ENCODE data around the gene PRM1.
A peak's percentile ranks its signal among the peaks of the same experiment; 100 is the strongest.

The PRM1 gene

DNA sequence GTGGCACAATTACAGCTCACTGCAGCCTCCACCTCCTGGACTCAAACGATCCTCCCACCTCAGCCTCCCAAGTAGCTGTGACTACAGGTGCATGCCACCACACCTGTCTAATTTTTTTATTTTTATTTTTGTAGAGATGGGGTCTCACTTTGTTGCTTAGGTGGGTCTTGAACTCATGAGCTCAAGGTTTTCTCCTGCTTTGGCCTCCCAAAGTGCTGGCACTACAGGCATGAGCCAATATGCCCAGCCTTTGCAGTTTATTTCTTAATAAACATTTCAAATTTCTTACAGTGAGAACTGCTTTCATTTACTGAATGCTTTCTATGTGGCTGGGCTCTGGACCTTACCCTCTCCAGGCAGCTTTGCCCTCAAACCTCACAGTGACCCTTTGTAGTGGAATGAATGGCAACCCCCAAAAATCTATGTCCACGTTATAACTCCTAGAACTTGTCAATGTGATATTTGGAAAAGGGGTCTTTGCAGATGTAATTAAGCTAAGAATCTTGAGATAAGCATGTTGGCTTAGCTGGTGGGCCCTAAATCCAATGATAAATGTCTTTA is 10.4 kb downstream of the PRM1 start:
- no peak for DNase-seq

DNA sequence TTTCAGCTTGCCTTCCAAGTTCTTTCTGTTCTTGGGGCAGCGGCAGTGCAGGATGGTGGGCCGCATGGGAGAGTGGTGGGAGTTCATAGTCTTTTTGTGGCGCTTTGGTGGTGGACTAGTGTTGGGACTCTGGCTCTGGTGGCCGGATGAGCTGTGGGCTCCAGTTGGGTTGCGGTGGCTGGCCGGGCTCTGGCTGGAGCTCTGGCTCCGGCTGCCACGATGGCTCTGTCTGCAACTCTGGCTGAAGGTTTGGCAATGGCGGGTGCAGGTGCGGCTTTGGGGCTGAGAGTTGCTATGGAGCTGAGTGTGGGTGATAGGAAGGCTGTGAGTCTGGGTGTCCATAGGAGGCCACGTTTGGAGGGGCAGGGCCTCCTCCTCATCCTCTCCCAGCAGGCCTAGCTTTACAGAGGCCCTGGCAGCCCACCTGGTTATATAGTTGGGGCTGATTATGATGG is 12.2 kb downstream of the PRM1 start, which contains the start of gene TNP2:
TSS of gene TNP2 (minus strand) at position 405 of the 455 bp plus-strand sequence. CDS start at position 342, 63 bp downstream.
- DNase-seq, result no peak

DNA sequence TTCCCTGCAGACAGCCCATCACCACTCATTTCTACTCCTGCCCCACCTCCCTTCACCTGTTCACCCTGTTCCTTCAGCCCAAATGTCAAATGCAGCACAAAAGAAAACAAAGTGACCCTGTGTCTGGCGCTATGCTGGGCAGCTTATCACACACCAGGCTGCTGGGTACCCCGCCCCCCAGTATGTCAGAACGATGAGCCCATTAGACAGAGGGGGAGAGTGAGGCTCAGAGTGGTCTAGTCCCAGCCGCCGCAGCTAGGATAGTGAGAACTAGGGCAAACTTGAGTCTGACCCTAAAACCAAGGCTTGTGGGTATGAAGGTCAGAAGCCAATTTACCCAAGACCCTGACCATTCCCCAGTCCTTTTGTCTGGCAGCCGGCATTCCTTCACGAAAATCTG is 16.0 kb downstream of the PRM1 start:
- no peak for DNase-seq

DNA sequence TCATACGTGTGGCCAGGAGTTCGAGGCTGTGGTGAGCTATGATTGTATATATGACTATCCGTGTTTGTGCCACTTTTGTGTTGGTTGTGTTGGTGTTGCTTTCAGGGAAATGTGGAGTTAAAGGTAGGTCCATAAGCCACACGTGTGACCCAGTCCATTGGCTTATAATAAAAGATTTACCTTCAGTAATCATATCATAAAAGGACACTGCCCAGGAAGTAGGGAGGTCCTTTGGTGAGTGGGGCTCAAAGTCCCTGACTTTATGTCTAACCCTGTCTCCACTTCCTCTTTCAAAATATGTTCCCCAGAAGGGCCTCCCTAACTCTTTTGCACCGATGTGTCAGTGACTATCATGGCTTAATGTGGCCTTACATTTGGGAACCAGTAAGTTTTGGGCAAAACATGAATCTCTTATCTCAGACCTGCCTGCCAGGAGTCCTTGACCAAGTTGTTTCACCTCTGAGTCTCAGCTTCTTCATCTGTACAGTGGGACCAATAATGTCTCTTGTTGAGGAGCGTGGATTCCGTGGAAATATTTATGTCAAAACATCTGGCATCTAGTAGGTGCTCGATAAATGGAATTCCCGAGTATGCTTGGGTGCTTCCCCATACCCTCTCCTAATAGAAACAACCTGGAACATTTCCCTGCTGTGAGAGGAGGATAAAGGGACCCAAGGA is 16.8 kb downstream of the PRM1 start:
- DNase-seq, result no peak

DNA sequence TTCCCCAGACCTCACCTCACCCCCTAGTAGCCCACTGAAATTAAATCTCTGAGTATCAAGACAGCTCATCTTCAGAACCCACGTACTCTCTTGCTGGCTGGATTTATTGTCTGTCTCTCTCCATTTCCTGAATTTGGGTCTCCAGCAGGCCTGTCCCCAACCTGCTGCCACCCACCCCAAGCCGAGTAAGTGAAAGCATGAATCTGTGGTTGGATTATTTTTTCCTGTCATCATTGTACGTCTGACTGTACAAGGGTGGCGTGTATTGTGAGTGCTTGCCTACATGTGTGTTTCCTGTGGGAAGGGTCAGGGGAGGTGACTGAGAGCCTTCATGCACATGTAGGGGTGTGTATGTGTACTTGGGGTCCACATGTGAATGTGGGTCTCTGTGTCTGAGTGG is 17.4 kb downstream of the PRM1 start:
- peak; percentile 74 to 76 for DNase-seq

DNA sequence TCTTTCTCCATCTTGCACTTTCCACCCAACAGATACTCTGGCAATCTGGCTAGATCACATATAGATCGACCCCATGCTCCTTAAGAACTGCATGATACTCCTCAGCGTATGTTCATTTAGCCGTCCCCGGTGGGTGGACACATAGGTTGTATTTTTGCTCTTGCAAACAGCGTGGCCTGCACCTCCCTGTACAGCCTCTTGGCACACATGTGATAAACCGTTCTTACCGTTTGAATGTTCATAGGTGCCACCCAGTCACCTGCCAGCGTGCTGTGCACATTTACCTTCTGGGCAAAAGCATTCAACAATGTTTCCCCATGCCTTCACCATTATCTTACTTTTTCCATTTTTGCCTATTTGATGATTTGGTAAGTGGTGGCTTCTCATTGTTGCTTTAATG is 18.2 kb downstream of the PRM1 start:
- DNase-seq, result no peak

DNA sequence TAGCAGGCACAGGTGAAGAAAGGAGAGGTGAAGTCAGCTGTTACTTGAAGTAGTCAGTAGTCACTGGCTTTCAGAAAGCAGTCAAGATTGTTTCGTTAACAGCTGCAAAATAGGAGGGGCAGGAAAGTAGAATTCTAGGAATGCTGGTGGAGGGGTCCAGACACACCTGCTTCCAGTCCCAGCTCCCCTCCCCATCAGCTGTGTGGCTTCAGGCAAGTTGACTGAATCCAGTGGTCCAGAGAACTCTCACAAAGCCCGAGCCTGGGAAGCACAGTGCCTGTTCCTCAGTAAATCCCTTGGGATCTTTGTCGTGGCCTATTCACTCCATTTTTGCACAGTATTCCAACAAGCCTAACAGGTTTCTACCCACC is 20.5 kb downstream of the PRM1 start:
- no peak for DNase-seq

DNA sequence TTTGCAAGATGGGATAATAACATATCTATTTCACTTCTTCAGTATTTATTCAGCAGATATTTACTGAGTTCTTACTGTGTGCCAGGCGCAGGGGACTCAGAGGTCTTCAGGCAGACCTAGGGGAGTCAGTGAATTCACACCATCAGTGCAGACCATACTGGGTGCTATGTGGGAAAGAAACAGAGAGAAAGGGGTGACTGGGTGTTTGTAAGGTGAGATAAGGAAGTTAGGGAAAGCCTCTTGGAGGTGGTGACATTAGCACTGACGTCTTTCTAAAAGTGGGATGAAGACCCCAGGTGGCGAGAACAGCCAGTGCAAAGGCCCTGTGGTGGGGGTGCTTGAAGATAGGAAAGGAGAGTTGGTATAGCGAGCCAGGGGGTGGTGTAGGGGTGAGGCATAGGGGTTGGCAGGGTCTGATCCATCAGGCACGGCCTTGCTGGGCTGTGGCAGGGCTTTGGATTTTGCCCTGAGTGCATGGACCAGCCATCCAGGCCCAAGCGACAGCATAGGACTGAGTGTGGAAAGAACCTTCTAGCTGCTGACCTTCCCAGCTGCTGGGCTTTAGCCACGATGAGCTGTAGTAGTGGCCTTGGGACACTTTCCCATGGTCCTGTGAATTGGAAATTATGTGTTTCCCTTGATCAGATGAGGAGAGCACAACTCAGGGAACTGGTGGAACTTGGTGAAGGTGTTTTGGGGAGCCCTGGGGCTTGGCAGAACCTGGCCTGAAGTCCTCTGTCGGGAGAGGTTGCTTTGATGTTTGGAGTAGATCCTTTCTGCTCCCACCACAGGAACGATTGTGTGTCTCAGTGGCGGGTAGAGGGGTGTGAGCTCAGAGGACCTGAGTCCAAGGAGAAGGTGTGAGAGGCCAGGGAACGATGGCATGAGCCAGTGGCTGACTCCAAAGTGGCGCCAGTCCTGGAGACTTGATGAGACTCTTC is 21.2 kb downstream of the PRM1 start:
- no peak for DNase-seq

DNA sequence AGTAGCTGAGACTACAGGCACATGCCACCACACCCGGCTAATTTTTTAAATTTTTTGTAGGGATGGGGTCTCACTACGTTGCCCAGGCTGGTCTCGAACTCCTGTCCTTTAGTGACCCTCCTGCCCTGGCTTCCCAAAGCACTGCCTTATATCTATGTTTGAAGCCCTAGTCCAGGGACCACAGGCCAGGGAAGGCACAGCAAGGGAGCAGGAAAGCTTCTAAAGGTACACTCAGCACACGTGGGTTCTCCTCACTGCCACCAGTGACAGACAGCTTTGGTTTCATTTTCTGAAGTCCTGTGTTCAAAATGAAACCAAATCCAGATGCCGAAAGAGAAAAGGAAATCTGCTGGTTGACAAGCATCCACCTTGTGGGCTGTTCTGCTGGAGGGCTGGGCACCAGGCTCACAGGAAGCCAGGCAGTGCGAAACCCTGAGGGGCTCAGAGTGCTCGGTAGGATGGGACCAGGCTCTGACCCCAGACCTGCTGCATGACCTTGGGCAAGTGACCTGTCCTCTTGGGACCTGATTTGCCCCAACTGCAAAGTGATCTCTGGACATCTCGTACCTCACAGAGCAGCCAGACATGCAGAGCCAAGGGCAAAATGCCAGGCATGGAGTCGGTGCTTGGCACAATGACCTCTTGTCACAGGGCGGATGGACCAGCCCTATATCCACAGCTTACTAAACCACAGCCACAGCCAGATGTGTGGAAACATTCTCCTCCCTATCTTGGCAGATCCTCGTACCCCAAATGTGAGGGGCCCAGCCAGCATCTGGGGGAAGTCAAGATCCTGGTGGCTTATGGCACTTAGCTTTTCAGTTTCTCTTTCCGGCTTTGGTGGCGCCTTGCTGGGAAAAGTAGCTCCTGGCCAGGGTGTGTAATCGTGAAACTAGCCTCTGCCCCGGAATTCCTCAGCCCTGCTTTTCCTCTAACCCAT is 22.3 kb downstream of the PRM1 start:
- peak; percentile 64 to 66 for DNase-seq

DNA sequence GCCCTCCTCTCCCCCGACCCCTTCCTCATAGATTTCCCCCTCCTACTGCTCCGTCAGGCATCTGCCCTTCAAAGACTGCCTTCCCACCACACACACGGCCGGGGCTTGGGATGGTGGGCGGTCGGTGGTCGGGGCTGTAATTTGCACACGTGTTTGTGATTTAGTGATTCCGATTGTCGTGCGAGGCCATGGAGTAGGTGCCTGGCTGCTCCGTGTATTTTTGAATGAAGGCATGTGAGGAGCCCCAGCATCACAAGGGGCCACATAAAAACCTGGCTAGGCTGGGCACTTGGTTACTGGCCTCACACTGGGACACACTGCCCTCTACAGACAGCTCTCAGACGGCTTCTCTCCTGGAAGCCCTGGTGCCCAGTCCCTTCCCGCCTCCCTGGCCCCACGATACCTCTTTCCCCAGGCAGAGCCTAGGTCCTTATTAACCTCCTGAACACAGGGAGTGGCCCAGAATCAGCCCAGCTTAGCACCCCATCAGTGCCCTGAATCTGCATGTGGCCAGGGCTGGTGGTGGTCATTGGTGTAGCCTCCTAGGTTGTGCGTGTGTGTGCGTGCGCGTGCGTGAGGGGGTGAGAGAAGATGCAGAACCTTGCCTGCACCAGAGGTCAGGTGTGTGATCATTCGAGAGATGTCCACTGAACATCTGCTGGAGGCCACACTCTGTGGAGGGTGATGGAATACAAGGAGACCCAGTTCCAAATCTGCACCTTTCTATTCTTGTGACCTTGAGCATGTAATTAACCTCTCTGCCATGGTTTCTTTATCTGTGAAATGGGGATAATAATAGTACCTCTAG is 23.8 kb downstream of the PRM1 start:
- peak; percentile 75 to 80 for DNase-seq

DNA sequence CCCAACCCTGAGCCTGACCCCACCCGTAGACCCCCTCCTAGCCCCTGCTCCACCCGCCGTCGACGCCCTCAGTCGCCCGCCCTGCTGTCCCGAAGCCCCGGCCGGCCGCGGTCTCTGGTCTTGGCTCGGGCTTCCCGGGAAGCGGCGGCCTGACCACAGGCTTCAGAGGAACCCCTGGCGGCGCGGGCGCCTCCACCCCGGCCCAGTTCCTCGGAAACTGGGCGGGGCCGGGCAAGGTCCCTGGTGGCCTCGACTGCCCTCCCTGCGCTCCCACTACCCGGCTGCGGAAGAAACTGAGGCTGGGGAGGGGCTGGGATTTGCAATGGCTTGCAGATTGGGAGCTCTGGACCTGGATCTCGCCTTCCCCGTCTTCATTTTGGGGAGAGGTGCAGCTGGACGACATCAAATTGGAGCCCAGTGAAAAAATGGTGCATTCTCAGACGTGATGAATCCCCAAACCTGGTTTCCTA is 24.4 kb downstream of the PRM1 start:
- DNase-seq, result peak; percentile 79 to 81

DNA sequence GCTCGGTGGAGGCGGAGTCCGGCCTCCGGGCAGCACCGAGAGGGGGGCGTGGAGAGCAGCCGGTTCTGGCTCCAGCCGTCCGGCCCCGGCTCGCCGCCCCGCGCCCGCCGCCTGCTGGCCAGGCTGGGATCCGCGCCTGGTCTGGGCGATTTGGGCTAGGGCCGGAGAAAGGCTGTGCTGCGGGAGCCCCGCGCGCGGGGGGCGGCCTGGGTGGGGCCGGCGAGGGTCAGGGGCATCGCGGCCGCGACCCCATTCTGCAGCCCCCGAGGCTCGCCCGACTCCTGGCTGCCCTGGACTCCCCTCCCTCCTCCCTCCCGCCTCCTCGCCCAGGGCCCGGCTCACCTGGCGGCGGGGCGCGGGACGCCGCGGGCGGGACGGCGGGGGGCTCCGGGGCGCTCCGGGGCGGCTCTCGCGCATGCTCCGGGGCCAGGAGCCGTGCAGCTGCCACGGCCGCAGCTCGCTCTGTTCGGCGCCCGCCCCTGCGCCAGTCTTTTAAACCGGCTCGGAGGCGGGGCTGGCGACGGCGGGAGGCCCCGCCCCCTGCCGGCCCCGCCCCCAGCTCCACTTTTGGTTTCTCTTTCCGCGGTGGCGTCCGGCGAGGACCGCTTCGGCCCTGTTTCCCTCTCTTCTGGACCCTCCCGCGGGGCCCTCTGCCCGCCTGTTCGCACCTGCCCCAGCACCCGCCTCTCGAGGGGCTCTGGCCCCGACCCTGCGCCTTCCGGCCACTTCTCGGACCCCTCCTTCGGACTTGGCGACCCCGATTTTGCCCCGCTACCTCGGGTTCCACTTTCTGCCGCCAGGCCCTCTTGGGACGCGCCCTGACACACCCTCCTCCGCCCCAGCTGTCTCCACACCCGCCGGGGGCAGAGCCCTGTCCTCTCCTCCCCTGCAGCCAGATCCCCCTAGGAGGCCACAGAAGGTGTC is 25.1 kb downstream of the PRM1 start, which contains the start of gene SOCS1:
TSS of gene SOCS1 (minus strand) at position 468 of the 924 bp plus-strand sequence. CDS start 726 bp downstream, outside the sequence.
- DNase-seq, result peak; percentile 90 to 94

DNA sequence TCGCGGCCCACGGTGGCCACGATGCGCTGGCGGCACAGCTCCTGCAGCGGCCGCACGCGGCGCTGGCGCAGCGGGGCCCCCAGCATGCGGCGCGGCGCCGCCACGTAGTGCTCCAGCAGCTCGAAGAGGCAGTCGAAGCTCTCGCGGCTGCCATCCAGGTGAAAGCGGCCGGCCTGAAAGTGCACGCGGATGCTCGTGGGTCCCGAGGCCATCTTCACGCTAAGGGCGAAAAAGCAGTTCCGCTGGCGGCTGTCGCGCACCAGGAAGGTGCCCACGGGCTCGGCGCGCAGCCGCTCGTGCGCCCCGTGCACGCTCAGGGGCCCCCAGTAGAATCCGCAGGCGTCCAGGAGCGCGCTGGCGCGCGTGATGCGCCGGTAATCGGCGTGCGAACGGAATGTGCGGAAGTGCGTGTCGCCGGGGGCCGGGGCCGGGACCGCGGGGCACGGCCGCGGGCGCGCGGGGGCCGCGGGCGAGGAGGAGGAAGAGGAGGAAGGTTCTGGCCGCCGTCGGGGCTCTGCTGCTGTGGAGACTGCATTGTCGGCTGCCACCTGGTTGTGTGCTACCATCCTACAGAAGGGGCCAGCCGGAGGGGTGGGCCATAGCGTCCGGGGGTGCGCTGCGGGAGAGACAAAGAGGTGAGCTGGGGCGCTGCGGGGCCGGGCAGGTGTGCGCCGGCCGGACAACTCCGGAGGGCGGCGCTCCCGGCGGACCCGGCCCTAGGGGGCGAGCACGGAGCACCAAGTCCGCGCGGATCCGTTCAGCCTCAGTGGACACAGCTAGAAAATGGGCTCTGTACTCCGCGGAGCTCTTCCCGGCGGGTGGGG is 26.0 kb downstream of the PRM1 start:
- DNase-seq, result peak; percentile 68 to 73

DNA sequence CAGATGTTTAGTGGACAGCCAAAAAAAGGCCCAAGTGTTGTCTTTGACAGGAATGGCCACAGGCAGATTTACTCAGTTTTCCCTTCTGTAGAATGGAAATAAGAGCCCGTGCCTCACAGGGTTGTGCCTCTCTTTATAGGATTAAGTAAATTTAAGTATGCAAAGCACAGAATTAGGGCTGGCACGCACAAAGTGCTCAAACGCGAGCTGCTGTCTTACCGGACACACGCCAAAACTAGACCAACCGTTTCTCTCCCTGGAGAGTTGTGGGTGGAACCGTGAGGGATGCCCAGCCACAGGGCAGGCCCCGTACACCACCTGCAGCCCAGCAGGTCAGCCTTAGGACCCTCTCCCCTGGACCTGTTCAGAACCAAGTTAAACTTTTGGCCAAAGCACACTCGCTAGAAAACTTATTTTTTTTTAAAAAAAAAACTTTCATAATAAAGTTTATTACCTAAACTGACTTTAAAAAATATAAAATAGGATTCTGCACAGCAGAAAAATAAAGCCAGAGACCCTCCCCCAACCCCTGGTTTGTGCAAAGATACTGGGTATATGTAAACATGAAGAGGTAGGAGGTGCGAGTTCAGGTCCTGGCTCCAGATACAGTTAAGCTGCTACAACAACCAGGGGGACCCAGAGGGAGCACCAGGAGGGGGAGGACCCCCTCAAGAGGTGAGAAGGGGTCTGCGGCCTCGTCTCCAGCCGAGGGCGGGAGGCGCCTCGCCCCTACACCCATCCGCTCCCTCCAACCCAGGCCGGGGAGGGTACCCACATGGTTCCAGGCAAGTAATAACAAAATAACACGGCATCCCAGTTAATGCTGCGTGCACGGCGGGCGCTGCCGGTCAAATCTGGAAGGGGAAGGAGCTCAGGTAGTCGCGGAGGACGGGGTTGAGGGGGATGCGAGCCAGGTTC is 26.9 kb downstream of the PRM1 start:
- DNase-seq, result peak; percentile 53 to 60

DNA sequence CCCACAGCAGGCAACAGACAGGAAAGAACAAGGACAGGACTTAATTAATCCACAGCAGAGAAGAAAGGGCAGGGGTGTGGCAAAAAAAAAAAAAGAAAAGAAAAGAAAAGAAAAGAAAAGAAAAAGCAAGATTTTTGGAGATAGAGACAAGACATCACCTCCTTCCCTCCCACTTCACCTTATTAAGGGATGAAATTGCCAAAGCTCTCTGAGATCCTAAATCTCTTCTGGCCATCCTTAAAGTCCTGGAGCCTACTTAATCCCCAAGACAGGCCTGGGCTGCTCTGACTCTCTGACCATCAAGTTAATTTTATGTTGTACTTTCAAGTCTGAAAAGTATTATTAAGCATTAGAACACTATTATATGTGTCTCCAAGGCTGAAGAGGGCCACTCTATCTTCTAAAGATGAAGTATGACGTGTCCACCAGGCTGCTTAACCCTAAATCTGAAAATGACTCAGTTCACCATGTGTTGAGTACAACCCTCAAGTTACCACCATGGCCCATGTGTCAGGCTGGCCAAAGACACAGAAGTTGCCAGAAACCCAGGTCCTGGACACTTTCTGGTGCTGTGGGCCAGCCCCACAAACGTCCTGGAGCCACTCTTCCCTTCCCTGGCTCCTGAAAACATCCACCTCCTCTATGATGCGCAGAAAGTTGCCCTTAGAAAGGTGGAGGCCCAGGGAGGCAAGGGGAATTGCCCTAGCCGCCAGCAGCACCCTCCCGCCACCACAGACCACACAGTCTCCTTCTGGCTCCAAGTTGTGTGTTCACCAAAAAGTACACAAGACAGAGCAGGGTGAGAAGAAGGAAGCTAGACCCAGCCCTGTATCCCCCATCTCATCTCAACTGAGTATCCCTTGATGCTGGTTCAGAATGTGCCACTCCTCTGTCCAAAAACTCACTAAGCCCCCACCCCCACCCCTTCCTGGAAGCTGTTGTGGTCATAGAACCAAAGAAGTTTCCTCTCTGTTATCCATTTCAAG is 27.8 kb downstream of the PRM1 start:
- DNase-seq, result peak; percentile 77 to 81

DNA sequence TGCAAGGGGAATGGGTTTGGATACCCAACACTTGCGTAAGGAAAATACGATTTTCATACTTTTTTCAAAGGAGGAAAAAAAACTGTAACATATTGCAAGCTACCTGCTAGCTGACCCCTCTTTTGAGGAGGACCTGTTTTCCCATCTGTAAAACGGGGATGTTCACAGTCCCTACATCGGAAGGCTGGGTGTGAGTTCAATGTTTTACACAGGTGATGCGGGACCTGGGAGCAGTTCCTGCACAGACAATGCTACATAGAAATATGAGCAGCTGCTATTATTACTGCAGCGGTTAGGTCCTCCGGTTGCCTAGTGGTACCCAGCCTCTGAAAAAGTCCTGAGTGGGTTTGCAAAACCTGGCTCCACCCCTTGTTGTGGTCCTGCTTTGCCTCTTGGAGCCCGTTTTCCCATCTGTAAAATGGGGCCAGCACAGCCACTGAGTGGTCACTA is 28.6 kb downstream of the PRM1 start:
- DNase-seq, result peak; percentile 70 to 75

Data from activated T-cell treated with anti-CD3 and anti-CD28 coated beads, Interleukin-2, amount 50 U/mL, for 48 hours (primary cell).